ENCODE data around the gene MSANTD1.

Gene MSANTD1

GRCh38 chr4:3248178-3248480, 830 bp upstream of the MSANTD1 start:
- no peak for DNase-seq (ENCODE audit: low read depth)

GRCh38 chr4:3249711-3250437, 915 bp downstream of the MSANTD1 start:
- DNase-seq (ENCODE audit: low read depth): no peak

- no peak for DNase-seq (ENCODE audit: low read depth)
Observed at GRCh38 chr4:3250438-3250955, 1.5 kb downstream of the MSANTD1 start.

- DNase-seq (ENCODE audit: low read depth): no peak
Observed at GRCh38 chr4:3250956-3251690, 2.2 kb downstream of the MSANTD1 start.

- no peak for DNase-seq (ENCODE audit: low read depth)
Observed at GRCh38 chr4:3251691-3252479, 2.9 kb downstream of the MSANTD1 start.

GRCh38 chr4:3252480-3252828, 3.5 kb downstream of the MSANTD1 start:
- no peak for DNase-seq (ENCODE audit: low read depth)

- DNase-seq (ENCODE audit: low read depth): no peak
Observed at GRCh38 chr4:3252831-3253641, 4.1 kb downstream of the MSANTD1 start.

- DNase-seq (ENCODE audit: low read depth): no peak
Observed at GRCh38 chr4:3253808-3254207, 4.8 kb downstream of the MSANTD1 start.

- DNase-seq (ENCODE audit: low read depth): no peak
Observed at GRCh38 chr4:3254302-3255131, 5.6 kb downstream of the MSANTD1 start.

GRCh38 chr4:3255611-3256186, 6.7 kb downstream of the MSANTD1 start:
- no peak for DNase-seq (ENCODE audit: low read depth)

GRCh38 chr4:3256230-3257102, 7.5 kb downstream of the MSANTD1 start:
- DNase-seq (ENCODE audit: low read depth): no peak

- no peak for DNase-seq (ENCODE audit: low read depth)
Observed at GRCh38 chr4:3257103-3257555, 8.2 kb downstream of the MSANTD1 start.

- no peak for DNase-seq (ENCODE audit: low read depth)
Observed at GRCh38 chr4:3257556-3258482, 8.9 kb downstream of the MSANTD1 start.

- DNase-seq (ENCODE audit: low read depth): no peak
Observed at GRCh38 chr4:3261411-3262207, 12.7 kb downstream of the MSANTD1 start.

- DNase-seq (ENCODE audit: low read depth): no peak
Observed at GRCh38 chr4:3262208-3263052, 13.5 kb downstream of the MSANTD1 start.

GRCh38 chr4:3263053-3263875, 14.3 kb downstream of the MSANTD1 start:
- no peak for DNase-seq (ENCODE audit: low read depth)

Data from stimulated activated CD8-positive, alpha-beta memory T cell treated with anti-CD3 and anti-CD28 coated beads, Interleukin-15, amount 100 ng/mL, for 24 hours (primary cell).